B cell (primary cell): Measurements from ENCODE around the gene TMPRSS15. TPM values are rescaled to one million over a fixed set of nuclear protein-coding genes. Genes with fewer than 3 reads are reported as not detected.

Source experiments
- ATAC-seq: fragments of 200-7000 bp; cut with Tn5 transposase; one replicate; pipeline ENCODE4 v1.10.0; 2021; ENCODE audit warnings: low read depth, mild to moderate bottlenecking, moderate number of reproducible peaks, moderate library complexity
- CTCF ChIA-PET: fragments of 350-600 bp; sonication (Branson Sonifier 250); formaldehyde crosslinking; loops from one replicate; lab custom pipeline; 2021; ENCODE audit warnings: antibody characterized with exemption, inconsistent platforms; lab: Charles Lee
- POLR2A ChIA-PET: fragments of 350-600 bp; sonication (Branson Sonifier 250); formaldehyde crosslinking; loops from one replicate; lab custom pipeline; 2021; ENCODE audit warnings: antibody characterized with exemption; lab: Charles Lee
- DNase-seq: peaks from one replicate; pipeline ENCODE4 v3.0.0; 2013
- H2AFZ ChIP-seq: 2 replicates; pipeline ENCODE4 v1.6.1; 2012; ENCODE audit warnings: mild to moderate bottlenecking, low read depth, low read length; ENCODE audit not compliant: insufficient read depth, poor library complexity, severe bottlenecking
- H3K27ac ChIP-seq, 2 donors: 1 replicate in 1 of 2; 2 replicates in 1 of 2; pipeline ENCODE4 v1.5.1; 2012 to 2013; ENCODE audit warnings: low read length in 2 of 2, mild to moderate bottlenecking in 2 of 2, moderate library complexity in 1 of 2
- H3K27me3 ChIP-seq, 4 experiments: fragments of 200-600 bp in 1 of 4; sonication (generic) in 1 of 4; replicated peaks in 1 of 4; 1 replicate in 2 of 4; 2 replicates in 2 of 4; pipeline versions ENCODE4 v1.6.1 to v1.7.0; 2013 to 2016; ENCODE audit warnings: low read length in 3 of 4, mild to moderate bottlenecking in 2 of 4, mixed read lengths in 1 of 4, moderate library complexity in 1 of 4; ENCODE audit not compliant: insufficient read depth in 4 of 4, control insufficient read depth in 3 of 4; ENCODE audit errors: control extremely low read depth in 1 of 4
- H3K36me3 ChIP-seq, 2 experiments: replicated peaks in 1 of 2; 1 replicate in 1 of 2; 2 replicates in 1 of 2; pipeline versions ENCODE4 v1.6.1 to v1.7.1; 2013; ENCODE audit warnings: low read length in 1 of 2; ENCODE audit not compliant: insufficient read depth in 2 of 2, control insufficient read depth in 1 of 2; ENCODE audit errors: control extremely low read depth in 1 of 2, extremely low read depth in 1 of 2
- H3K4me1 ChIP-seq, 2 donors: fragments of 200-600 bp in 1 of 2; sonication (generic) in 1 of 2; 1 replicate in 1 of 2; 2 replicates in 1 of 2; pipeline versions ENCODE4 v1.5.1 to v1.6.1; 2013 to 2017; ENCODE audit warnings: low read length in 2 of 2; ENCODE audit not compliant: control insufficient read depth in 2 of 2, insufficient read depth in 2 of 2
- H3K4me2 ChIP-seq: replicated peaks from 2 replicates; pipeline ENCODE3; 2012; ENCODE audit warnings: mild to moderate bottlenecking, low read depth, low read length; ENCODE audit not compliant: poor library complexity, severe bottlenecking
- H3K4me3 ChIP-seq, 5 experiments: fragments of 200-600 bp in 1 of 5; sonication (generic) in 1 of 5; 1 replicate in 3 of 5; 2 replicates in 2 of 5; pipeline versions ENCODE4 v1.5.1 to v1.7.0; 2011 to 2016; ENCODE audit warnings: low read length in 4 of 5, mild to moderate bottlenecking in 4 of 5, low read depth in 2 of 5, control low read depth in 1 of 5, moderate library complexity in 1 of 5; ENCODE audit not compliant: insufficient read depth in 1 of 5; ENCODE audit errors: control extremely low read depth in 1 of 5, extremely low read depth in 1 of 5
- H3K79me2 ChIP-seq: fragments of 200-600 bp; sonication (generic); one replicate; pipeline ENCODE4 v1.6.0; 2016; ENCODE audit warnings: low read length; ENCODE audit not compliant: control insufficient read depth, insufficient read depth
- H3K9ac ChIP-seq: fragments of 200-600 bp; sonication (generic); 2 replicates; pipeline ENCODE4 v1.6.1; 2017; ENCODE audit warnings: mild to moderate bottlenecking, low read length, moderate library complexity
- H3K9me3 ChIP-seq, 3 donors: one replicate each; pipeline versions ENCODE4 v1.6.1 to v1.7.1; 2013; ENCODE audit warnings: low read length in 2 of 3; ENCODE audit not compliant: control insufficient read depth in 2 of 3, insufficient read depth in 1 of 3; ENCODE audit errors: control extremely low read depth in 1 of 3
- H4K20me1 ChIP-seq: 2 replicates; pipeline ENCODE4 v1.6.0; 2012; ENCODE audit warnings: mild to moderate bottlenecking, low read length; ENCODE audit not compliant: insufficient read depth, control insufficient read depth, poor library complexity, severe bottlenecking
- H3K27ac Mint-ChIP-seq: one replicate; pipeline ENCODE4 v1.8.0; 2021; ENCODE audit warnings: mixed read lengths
- H3K27me3 Mint-ChIP-seq: one replicate; pipeline ENCODE4 v1.8.0; 2021; ENCODE audit warnings: mixed read lengths
- H3K4me1 Mint-ChIP-seq: one replicate; pipeline ENCODE4 v1.8.0; 2021; ENCODE audit warnings: mixed read lengths
- H3K4me3 Mint-ChIP-seq: one replicate; pipeline ENCODE4 v1.8.0; 2021; ENCODE audit warnings: mixed read lengths
- H3K9me3 Mint-ChIP-seq: one replicate; pipeline ENCODE4 v1.8.0; 2022; ENCODE audit warnings: mixed read lengths; ENCODE audit not compliant: insufficient read depth
- EZH2 ChIP-seq: IDR thresholded peaks from 2 replicates; pipeline ENCODE4 v1.6.1; 2012; ENCODE audit warnings: borderline replicate concordance, low read depth, mild to moderate bottlenecking, moderate library complexity, low read length; ENCODE audit not compliant: insufficient read depth, poor library complexity, severe bottlenecking
- WGBS: methylation state at CpG from one replicate; pipeline ENCODE4 v1.1.5; 2013; ENCODE audit warnings: missing lambda C conversion rate; ENCODE audit not compliant: insufficient coverage; 5-methylcytosine and 5-hydroxymethylcytosine counted together
- intact Hi-C: fragments of 100-400 bp; cut with micrococcal nuclease; formaldehyde crosslinking; loops from one replicate; pipeline ENCODE4 v1.10.0; 2022
- polyA plus RNA-seq: library from polyadenylated mRNA; depleted of rRNA; stranded (reverse); fragments of >200 nt; gene quantifications from 2 replicates; pipeline ENCODE4 v1.2.3, GENCODE V29; 2012
- total RNA-seq, 2 donors: library from RNA; stranded (reverse); fragments of 120-200 nt in 1 of 2; gene quantifications; 1 replicate in 1 of 2; 2 replicates in 1 of 2; pipeline versions ENCODE4 v1.2.3 to v1.2.4, GENCODE V29; 2013 to 2022
- TF ChIP-seq, protein P1 (sequence below): fragments of 200-600 bp; IDR thresholded peaks from one replicate; pipeline ENCODE4 v1.8.0; 2022; ENCODE audit warnings: antibody characterized with exemption, mild to moderate bottlenecking

Gene TMPRSS15
- total and polyA plus RNA-seq, 2 donors (not counting 1 experiment from before 2014, with no cell fraction given), result 0.04 TPM; not detected in 1

DNA sequence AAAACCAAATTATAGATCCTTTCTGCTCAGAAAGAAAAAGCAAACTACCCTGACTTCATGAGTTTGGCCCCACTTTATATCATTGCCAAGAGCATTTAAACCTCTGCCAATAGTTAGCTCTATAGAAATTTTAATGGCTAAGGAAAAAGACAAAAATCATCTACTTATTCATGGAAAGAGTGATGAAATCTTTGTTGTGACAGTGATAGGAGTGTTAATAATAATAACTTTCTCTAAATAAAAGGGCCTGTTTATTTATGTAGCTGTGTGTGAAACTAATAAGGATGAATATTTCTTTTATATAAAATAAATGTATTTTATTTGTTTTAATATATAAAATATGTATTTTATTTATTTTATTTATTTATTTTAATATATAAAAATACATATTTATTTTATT is 152.5 kb downstream of the TMPRSS15 start:
- Histone ChIP-seq H4K20me1 (no peaks in the 10 kb centered on the region), H3K4me3 (no peak overlapping the region), H3K79me2 (no peaks in the 10 kb centered on the region), H3K4me1 (no peaks in the 10 kb centered on the region), H3K36me3 (no peaks in the 10 kb centered on the region), H3K9me3 (no peaks in the 10 kb centered on the region), H3K27ac (no peak overlapping the region), H3K9ac (no peak overlapping the region), H2AFZ (no peak overlapping the region), H3K27me3 (peaks cover 0 to 5% (median 0%) of the 10 kb centered on the region in 4 experiments), H3K4me2 (no peak overlapping the region)
- ChIA-PET POLR2A (no interaction called here), CTCF (no interaction called here)
- Mint-ChIP-seq H3K27ac (no peak overlapping the region), H3K4me3 (no peak overlapping the region), H3K4me1 (no peaks in the 10 kb centered on the region), H3K27me3 (peaks cover under 1% of the 10 kb centered on the region), H3K9me3 (no peaks in the 10 kb centered on the region)
- TF ChIP-seq, protein P1, sequence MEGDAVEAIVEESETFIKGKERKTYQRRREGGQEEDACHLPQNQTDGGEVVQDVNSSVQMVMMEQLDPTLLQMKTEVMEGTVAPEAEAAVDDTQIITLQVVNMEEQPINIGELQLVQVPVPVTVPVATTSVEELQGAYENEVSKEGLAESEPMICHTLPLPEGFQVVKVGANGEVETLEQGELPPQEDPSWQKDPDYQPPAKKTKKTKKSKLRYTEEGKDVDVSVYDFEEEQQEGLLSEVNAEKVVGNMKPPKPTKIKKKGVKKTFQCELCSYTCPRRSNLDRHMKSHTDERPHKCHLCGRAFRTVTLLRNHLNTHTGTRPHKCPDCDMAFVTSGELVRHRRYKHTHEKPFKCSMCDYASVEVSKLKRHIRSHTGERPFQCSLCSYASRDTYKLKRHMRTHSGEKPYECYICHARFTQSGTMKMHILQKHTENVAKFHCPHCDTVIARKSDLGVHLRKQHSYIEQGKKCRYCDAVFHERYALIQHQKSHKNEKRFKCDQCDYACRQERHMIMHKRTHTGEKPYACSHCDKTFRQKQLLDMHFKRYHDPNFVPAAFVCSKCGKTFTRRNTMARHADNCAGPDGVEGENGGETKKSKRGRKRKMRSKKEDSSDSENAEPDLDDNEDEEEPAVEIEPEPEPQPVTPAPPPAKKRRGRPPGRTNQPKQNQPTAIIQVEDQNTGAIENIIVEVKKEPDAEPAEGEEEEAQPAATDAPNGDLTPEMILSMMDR, result no peak
- TF ChIP-seq EZH2, result no peak
- intact Hi-C loops, result no loop called here
- no peak for ATAC-seq
- DNase-seq, result no peak

DNA sequence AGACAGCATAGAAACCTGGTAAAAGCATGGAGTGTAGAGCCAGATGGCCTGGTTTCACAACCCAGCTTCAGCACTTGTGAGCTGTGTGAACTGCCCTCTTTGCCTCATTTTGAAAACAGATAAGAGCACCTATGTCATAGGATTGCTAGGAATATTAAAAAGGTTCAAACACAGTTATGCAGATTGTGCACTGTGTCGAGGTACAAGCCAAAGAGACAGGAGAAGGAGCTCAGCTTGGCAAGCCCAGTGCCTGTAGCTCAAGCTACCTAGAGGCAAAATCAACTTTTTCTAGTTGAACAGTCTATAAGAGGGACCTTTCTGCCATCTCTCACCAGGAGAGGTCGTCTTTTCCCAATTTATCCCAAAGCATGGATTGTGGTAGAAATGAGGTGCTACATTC is 153.9 kb downstream of the TMPRSS15 start:
- Histone ChIP-seq H3K79me2 (no peaks in the 10 kb centered on the region), H3K4me1 (no peaks in the 10 kb centered on the region), H2AFZ (no peak overlapping the region), H4K20me1 (no peaks in the 10 kb centered on the region), H3K27ac (no peak overlapping the region), H3K9me3 (peaks cover 0 to 9% (median 0%) of the 10 kb centered on the region in 3 donors), H3K27me3 (peaks cover 0 to 8% (median 4%) of the 10 kb centered on the region in 4 experiments), H3K36me3 (no peaks in the 10 kb centered on the region), H3K9ac (no peak overlapping the region), H3K4me2 (no peak overlapping the region), H3K4me3 (no peak overlapping the region)
- Mint-ChIP-seq H3K27ac (no peak overlapping the region), H3K4me1 (no peaks in the 10 kb centered on the region), H3K4me3 (no peak overlapping the region), H3K9me3 (no peaks in the 10 kb centered on the region), H3K27me3 (peaks cover 6% of the 10 kb centered on the region)
- no peak for ATAC-seq
- TF ChIP-seq EZH2, result no peak
- TF ChIP-seq, protein P1, result no peak
- ChIA-PET POLR2A (no interaction called here), CTCF (no interaction called here)
- intact Hi-C loops, result no loop called here
- 70% methylated on average over 1 of the region's 2 CpGs for WGBS
- DNase-seq, result no peak
